ENCODE data around the gene GRK6.

DNA sequence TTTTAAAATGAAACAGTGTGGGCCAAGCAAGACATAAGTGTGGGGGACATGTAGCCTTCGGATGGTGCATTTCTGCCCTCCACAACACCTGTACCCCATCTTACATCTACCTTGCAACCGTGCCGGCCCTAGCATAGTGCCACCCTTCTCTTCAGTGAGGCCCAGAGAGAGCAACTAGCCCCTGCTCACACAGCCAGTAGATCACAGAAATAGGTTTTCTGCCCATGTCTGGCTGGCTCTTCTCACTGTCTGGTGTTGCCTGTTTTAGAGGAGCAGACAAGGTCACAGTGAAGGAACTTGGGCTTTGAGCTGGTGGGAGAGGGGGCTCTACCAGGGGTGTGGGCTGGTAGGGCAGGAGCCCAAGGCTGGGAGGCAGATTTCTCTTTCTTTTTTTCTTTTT, 59.8 kb downstream of the GRK6 start:
- TF ChIP-seq POLR2A (IDR thresholded peaks at IDR 0.05) = no peak
- TF ChIP-seq, protein P1, sequence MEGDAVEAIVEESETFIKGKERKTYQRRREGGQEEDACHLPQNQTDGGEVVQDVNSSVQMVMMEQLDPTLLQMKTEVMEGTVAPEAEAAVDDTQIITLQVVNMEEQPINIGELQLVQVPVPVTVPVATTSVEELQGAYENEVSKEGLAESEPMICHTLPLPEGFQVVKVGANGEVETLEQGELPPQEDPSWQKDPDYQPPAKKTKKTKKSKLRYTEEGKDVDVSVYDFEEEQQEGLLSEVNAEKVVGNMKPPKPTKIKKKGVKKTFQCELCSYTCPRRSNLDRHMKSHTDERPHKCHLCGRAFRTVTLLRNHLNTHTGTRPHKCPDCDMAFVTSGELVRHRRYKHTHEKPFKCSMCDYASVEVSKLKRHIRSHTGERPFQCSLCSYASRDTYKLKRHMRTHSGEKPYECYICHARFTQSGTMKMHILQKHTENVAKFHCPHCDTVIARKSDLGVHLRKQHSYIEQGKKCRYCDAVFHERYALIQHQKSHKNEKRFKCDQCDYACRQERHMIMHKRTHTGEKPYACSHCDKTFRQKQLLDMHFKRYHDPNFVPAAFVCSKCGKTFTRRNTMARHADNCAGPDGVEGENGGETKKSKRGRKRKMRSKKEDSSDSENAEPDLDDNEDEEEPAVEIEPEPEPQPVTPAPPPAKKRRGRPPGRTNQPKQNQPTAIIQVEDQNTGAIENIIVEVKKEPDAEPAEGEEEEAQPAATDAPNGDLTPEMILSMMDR (IDR thresholded peaks at IDR 0.05) = no peak
- no peak for TF ChIP-seq POLR2AphosphoS5 (IDR thresholded peaks at IDR 0.05)

All from breast epithelium (tissue), 3 donors.